ENCODE results near the gene FDX2. TPM values are rescaled to one million over a fixed set of nuclear protein-coding genes. Genes with fewer than 3 reads are reported as not detected.

The FDX2 gene
- total and polyA plus RNA-seq, 7 experiments from 2014 or later = 5.7 to 19.4 (median 10.2) TPM

- Mint-ChIP-seq H3K9me3 (peaks cover 0 to 3% (median 0%) of the 10 kb centered on the region in 11 donors), H3K27ac (peak within 1 kb of the TSS in 1 of 9 donors; percentile 30), H3K4me3 (no peak within 1 kb of the TSS), H3K36me3 (peaks cover 0 to 10% (median 3%) of the 10 kb centered on the region in 5 donors), H3K27me3 (no peaks in the 10 kb centered on the region), H3K4me1 (peaks cover 0 to 4% (median 3%) of the 10 kb centered on the region in 7 donors)
- no peak within 1 kb of the TSS for H3K27ac ChIP-seq (ENCODE audit: low read depth, low read length)
- no peaks in the 10 kb centered on the region for H3K27me3 ChIP-seq (ENCODE audit: control insufficient read depth in 2 of 2, insufficient read depth in 2 of 2, low read length in 2 of 2)
- H3K36me3 ChIP-seq (ENCODE audit: control insufficient read depth in 2 of 3, insufficient read depth in 3 of 3, low read length in 3 of 3) = peaks cover 0 to 12% (median 0%) of the 10 kb centered on the region in 3 experiments
- H3K4me1 ChIP-seq (ENCODE audit: control insufficient read depth in 2 of 2, insufficient read depth in 2 of 2, low read length in 2 of 2) = no peaks in the 10 kb centered on the region
- ChIA-PET POLR2A (no interaction called here), CTCF (no interaction called here)
- intact Hi-C loops (cut with micrococcal nuclease) = no loop called here
- ATAC-seq (no peak), DNase-seq (no peak)
- H3K4me3 ChIP-seq (ENCODE audit: low read length) = no peak within 1 kb of the TSS
- H3K9me3 ChIP-seq (ENCODE audit: control insufficient read depth in 2 of 3, low read length in 3 of 3) = no peaks in the 10 kb centered on the region
These were observed 6.4 kb downstream of the FDX2 start, which contains the start of gene ZGLP1 for GRCh38 chr19:10309423-10309822. Gene ZGLP1 (minus strand): TSS chr19:10309815.

GRCh38 chr19:10306327-10306726, 9.5 kb downstream of the FDX2 start:
- ChIA-PET CTCF (interaction anchor here (0.9 kb wide), 1 partner anchor 85 kb away, joined by 3 read pairs; no protein-coding TSS in a partner anchor), POLR2A (interaction anchor here (0.6 to 1.1 kb wide), 2 partner anchors 9 kb away, joined by 3 to 4 read pairs; partner anchors contain the start of gene FDX2)
- Histone ChIP-seq H3K27ac (ENCODE audit: low read depth, low read length) (no peak overlapping the region), H3K36me3 (ENCODE audit: control insufficient read depth in 2 of 3, insufficient read depth in 3 of 3, low read length in 3 of 3) (peaks cover 0 to 12% (median 0%) of the 10 kb centered on the region in 3 experiments), H3K9me3 (ENCODE audit: control insufficient read depth in 2 of 3, low read length in 3 of 3) (no peaks in the 10 kb centered on the region), H3K4me1 (ENCODE audit: control insufficient read depth in 2 of 2, insufficient read depth in 2 of 2, low read length in 2 of 2) (no peaks in the 10 kb centered on the region), H3K27me3 (ENCODE audit: control insufficient read depth in 2 of 2, insufficient read depth in 2 of 2, low read length in 2 of 2) (no peaks in the 10 kb centered on the region), H3K4me3 (ENCODE audit: low read length) (no peak overlapping the region)
- Mint-ChIP-seq H3K4me3 (no peak overlapping the region), H3K4me1 (peaks cover 0 to 4% (median 0%) of the 10 kb centered on the region in 7 donors), H3K27ac (no peak overlapping the region), H3K27me3 (peaks cover 0 to 3% (median 0%) of the 10 kb centered on the region in 5 donors), H3K36me3 (peaks cover 0 to 11% (median 0%) of the 10 kb centered on the region in 5 donors), H3K9me3 (peaks cover 0 to 2% (median 0%) of the 10 kb centered on the region in 11 donors)
- intact Hi-C loops (cut with micrococcal nuclease) = no loop called here
- ATAC-seq (no peak), DNase-seq (no peak)

- Mint-ChIP-seq H3K4me1 (peaks cover 0 to 6% (median 0%) of the 10 kb centered on the region in 7 donors), H3K4me3 (no peak overlapping the region), H3K9me3 (no peaks in the 10 kb centered on the region), H3K27me3 (peaks cover 0 to 6% (median 0%) of the 10 kb centered on the region in 5 donors), H3K27ac (no peak overlapping the region), H3K36me3 (peaks cover 0 to 11% (median 0%) of the 10 kb centered on the region in 5 donors)
- CTCF ChIA-PET = no interaction called here
- no peak overlapping the region for H3K27ac ChIP-seq (ENCODE audit: low read depth, low read length)
- no peaks in the 10 kb centered on the region for H3K27me3 ChIP-seq (ENCODE audit: control insufficient read depth in 2 of 2, insufficient read depth in 2 of 2, low read length in 2 of 2)
- intact Hi-C loops (cut with micrococcal nuclease) = no loop called here
- no peak overlapping the region for H3K4me3 ChIP-seq (ENCODE audit: low read length)
- no peaks in the 10 kb centered on the region for H3K4me1 ChIP-seq (ENCODE audit: control insufficient read depth in 2 of 2, insufficient read depth in 2 of 2, low read length in 2 of 2)
- ATAC-seq (peak; percentile 84), DNase-seq (no peak)
- no peaks in the 10 kb centered on the region for H3K9me3 ChIP-seq (ENCODE audit: control insufficient read depth in 2 of 3, low read length in 3 of 3)
- POLR2A ChIA-PET = no interaction called here
- H3K36me3 ChIP-seq (ENCODE audit: control insufficient read depth in 2 of 3, insufficient read depth in 3 of 3, low read length in 3 of 3) = peaks cover 0 to 6% (median 0%) of the 10 kb centered on the region in 3 experiments
These were observed 10.5 kb downstream of the FDX2 start for GRCh38 chr19:10305139-10305806.

- Histone ChIP-seq H3K9me3 (ENCODE audit: control insufficient read depth in 2 of 3, low read length in 3 of 3) (no peaks in the 10 kb centered on the region), H3K36me3 (ENCODE audit: control insufficient read depth in 2 of 3, insufficient read depth in 3 of 3, low read length in 3 of 3) (no peaks in the 10 kb centered on the region), H3K4me1 (ENCODE audit: control insufficient read depth in 2 of 2, insufficient read depth in 2 of 2, low read length in 2 of 2) (peaks cover 11 to 12% of the 10 kb centered on the region in 2 donors), H3K27ac (ENCODE audit: low read depth, low read length) (no peak overlapping the region), H3K27me3 (ENCODE audit: control insufficient read depth in 2 of 2, insufficient read depth in 2 of 2, low read length in 2 of 2) (peaks cover 0 to 4% of the 10 kb centered on the region in 2 donors), H3K4me3 (ENCODE audit: low read length) (no peak overlapping the region)
- Mint-ChIP-seq H3K27ac (peak overlapping the region in 1 of 9 donors; percentile 29), H3K4me1 (peaks cover 6 to 20% (median 7%) of the 10 kb centered on the region in 7 donors), H3K27me3 (peaks cover 4 to 28% (median 6%) of the 10 kb centered on the region in 5 donors), H3K36me3 (peaks cover 0 to 4% (median 0%) of the 10 kb centered on the region in 5 donors), H3K4me3 (no peak overlapping the region), H3K9me3 (peaks cover 0 to 2% (median 0%) of the 10 kb centered on the region in 11 donors)
- ChIA-PET POLR2A (no interaction called here), CTCF (interaction anchor here (1.9 kb wide), 1 partner anchor 29 kb away, joined by 6 read pairs; the partner anchor contains the start of gene ICAM1)
- intact Hi-C loops (cut with micrococcal nuclease) = no loop called here
- no peak for ATAC-seq
- DNase-seq = no peak
These were observed 16.0 kb downstream of the FDX2 start for GRCh38 chr19:10299545-10300458.

GRCh38 chr19:10295847-10296591, 19.8 kb downstream of the FDX2 start:
- peaks cover 0 to 34% of the 10 kb centered on the region in 2 donors for H3K27me3 ChIP-seq (ENCODE audit: control insufficient read depth in 2 of 2, insufficient read depth in 2 of 2, low read length in 2 of 2)
- H3K9me3 ChIP-seq (ENCODE audit: control insufficient read depth in 2 of 3, low read length in 3 of 3) = no peaks in the 10 kb centered on the region
- ATAC-seq (no peak), DNase-seq (no peak)
- intact Hi-C loops (cut with micrococcal nuclease) = loop anchor here in 1 of 2 donors (1.0 kb wide), 1 partner anchor 10 kb away; the partner anchor contains the start of gene ICAM4
- H3K4me1 ChIP-seq (ENCODE audit: control insufficient read depth in 2 of 2, insufficient read depth in 2 of 2, low read length in 2 of 2) = peaks cover 36 to 39% of the 10 kb centered on the region in 2 donors
- POLR2A ChIA-PET = interaction anchor here (0.5 to 0.7 kb wide), 2 partner anchors 9 to 62 kb away, joined by 3 read pairs; partner anchors contain the start of gene ICAM4
- Mint-ChIP-seq H3K36me3 (peaks cover 0 to 9% (median 0%) of the 10 kb centered on the region in 5 donors), H3K27ac (peak overlapping the region in 5 of 9 donors; percentile 45 to 83 (median 74)), H3K4me3 (peak overlapping the region; percentile 74 to 90 (median 85)), H3K9me3 (peaks cover 0 to 4% (median 0%) of the 10 kb centered on the region in 11 donors), H3K27me3 (peaks cover 26 to 59% (median 31%) of the 10 kb centered on the region in 5 donors), H3K4me1 (peaks cover 19 to 41% (median 29%) of the 10 kb centered on the region in 7 donors)
- H3K27ac ChIP-seq (ENCODE audit: low read depth, low read length) = no peak overlapping the region
- CTCF ChIA-PET = interaction anchor here (0.5 to 1.0 kb wide), 3 partner anchors 25 to 340 kb away, joined by 3 to 4 read pairs (median 3); partner anchors contain the start of gene ICAM1
- H3K4me3 ChIP-seq (ENCODE audit: low read length) = peak overlapping the region; percentile 77
- no peaks in the 10 kb centered on the region for H3K36me3 ChIP-seq (ENCODE audit: control insufficient read depth in 2 of 3, insufficient read depth in 3 of 3, low read length in 3 of 3)

Data from naive thymus-derived CD4-positive, alpha-beta T cell (primary cell).